Lower leg skin (tissue), 4 donors: ENCODE results near the gene CXorf65. TPM values are rescaled to one million over a fixed set of nuclear protein-coding genes. Genes with fewer than 3 reads are reported as not detected.

Experiments used
- DNase-seq, 2 donors: peaks; one replicate each; pipeline ENCODE4 v3.0.0-alpha.2; 2019; ENCODE audit warnings: low spot score in 2 of 2
- H3K4me3 ChIP-seq: fragments of 200-600 bp; sonication (generic); 2 replicates; pipeline ENCODE4 v1.5.1; 2017; ENCODE audit warnings: mild to moderate bottlenecking, low read depth; ENCODE audit not compliant: poor library complexity, severe bottlenecking
- POLR2A ChIP-seq, 2 donors: fragments of 450-650 bp; IDR thresholded peaks; one replicate each; pipeline ENCODE4 v1.6.1; 2016 to 2017; ENCODE audit warnings: antibody characterized with exemption in 2 of 2, mild to moderate bottlenecking in 1 of 2, moderate library complexity in 1 of 2
- WGBS, 2 donors: methylation state at CpG; one replicate each; pipeline ENCODE4 v1.1.5; 2018; 5-methylcytosine and 5-hydroxymethylcytosine counted together
- intact Hi-C: fragments of 100-400 bp; cut with DNase I; formaldehyde crosslinking; loops from one replicate; pipeline ENCODE4 v1.15.0; 2023; ENCODE audit warnings: low total_unique reads
- total RNA-seq, 4 donors: library from RNA; depleted of rRNA; stranded (reverse); fragments of >200 nt; gene quantifications; one replicate each; pipeline ENCODE4 v1.1.0, GENCODE V29; 2016
- TF ChIP-seq, protein P1 (sequence below), 3 donors: fragments of 450-650 bp; IDR thresholded peaks; one replicate each; pipeline ENCODE4 v1.5.1; 2016; ENCODE audit warnings: antibody characterized with exemption in 3 of 3, mild to moderate bottlenecking in 3 of 3, moderate library complexity in 2 of 3

CXorf65 gene
- total RNA-seq, 4 donors from 2014 or later, result 1.9 TPM; not detected in 3

DNA sequence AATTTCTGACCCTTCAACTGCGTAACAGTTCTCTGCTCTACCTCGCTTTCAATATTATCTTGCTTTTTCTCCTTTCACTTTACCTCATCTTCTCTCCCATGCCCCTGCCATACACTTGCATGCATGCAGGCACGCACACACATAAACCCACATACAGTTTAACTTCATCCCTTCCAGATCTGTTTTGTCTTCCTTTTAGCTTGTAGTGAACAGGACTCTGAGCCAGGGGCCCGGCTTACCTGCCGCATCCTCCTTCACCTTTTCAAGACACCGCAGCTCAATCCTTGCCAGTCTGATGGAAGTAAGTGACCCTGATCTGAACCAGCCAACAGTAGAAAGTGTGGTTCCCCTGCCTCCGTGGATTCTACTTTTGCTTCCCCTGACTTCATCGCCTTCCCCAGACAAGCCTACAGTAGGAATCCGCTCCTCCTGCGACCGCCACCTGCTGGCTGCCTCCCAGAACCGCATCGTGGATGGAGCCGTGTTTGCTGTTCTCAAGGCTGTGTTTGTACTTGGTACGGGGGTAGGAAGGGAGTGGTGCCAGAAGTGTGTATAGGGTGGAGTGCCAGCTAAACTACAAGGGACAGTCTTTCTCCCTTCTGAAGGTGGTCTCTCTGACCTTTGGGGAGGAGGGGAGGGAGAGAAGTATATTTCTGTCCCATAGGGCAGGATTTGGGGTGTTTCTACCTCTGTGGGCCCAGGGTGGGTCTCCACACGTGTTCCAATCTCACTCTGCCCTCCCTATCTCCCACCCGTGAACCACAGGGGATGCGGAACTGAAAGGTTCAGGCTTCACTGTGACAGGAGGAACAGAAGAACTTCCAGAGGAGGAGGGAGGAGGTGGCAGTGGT, 22.6 kb upstream of the CXorf65 start:
- DNase-seq, result peak; percentile 47 to 93
- intact Hi-C loops, result no loop called here
- no peak for TF ChIP-seq POLR2A (IDR thresholded peaks at IDR 0.05)
- TF ChIP-seq, protein P1, sequence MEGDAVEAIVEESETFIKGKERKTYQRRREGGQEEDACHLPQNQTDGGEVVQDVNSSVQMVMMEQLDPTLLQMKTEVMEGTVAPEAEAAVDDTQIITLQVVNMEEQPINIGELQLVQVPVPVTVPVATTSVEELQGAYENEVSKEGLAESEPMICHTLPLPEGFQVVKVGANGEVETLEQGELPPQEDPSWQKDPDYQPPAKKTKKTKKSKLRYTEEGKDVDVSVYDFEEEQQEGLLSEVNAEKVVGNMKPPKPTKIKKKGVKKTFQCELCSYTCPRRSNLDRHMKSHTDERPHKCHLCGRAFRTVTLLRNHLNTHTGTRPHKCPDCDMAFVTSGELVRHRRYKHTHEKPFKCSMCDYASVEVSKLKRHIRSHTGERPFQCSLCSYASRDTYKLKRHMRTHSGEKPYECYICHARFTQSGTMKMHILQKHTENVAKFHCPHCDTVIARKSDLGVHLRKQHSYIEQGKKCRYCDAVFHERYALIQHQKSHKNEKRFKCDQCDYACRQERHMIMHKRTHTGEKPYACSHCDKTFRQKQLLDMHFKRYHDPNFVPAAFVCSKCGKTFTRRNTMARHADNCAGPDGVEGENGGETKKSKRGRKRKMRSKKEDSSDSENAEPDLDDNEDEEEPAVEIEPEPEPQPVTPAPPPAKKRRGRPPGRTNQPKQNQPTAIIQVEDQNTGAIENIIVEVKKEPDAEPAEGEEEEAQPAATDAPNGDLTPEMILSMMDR (IDR thresholded peaks at IDR 0.05), result no peak
- WGBS, 2 donors, result 36% methylated on average over 18 of the region's 18 CpGs
- no peak overlapping the region for H3K4me3 ChIP-seq

DNA sequence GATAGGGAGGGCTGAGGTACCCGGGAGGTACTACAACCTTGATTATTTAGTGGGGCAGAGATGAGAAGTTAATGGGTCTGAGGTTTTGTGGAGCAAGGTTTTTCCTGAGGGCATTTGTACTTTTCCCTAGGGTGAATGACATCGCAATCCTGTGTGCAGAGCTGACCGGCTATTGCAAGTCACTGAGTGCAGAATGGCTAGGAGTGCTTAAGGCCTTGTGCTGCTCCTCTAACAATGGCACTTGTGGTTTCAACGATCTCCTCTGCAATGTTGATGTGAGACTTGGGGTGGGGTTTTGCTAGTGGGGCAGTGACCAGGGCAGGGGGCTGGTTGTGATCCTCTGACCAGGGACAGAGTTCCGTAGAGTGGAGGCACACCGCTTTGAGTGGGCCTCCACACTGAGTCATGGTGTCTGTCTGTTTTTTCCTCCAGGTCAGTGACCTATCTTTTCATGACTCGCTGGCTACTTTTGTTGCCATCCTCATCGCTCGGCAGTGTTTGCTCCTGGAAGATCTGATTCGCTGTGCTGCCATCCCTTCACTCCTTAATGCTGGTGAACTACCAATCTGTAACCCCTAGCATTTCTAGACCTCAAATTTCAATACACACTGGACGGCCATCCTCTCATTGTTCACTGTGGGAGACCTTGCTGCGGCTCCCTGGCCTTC, 21.8 kb upstream of the CXorf65 start:
- no peak for DNase-seq
- H3K4me3 ChIP-seq, result no peak overlapping the region
- intact Hi-C loops, result no loop called here
- TF ChIP-seq POLR2A (IDR thresholded peaks at IDR 0.05), result no peak
- TF ChIP-seq, protein P1 (IDR thresholded peaks at IDR 0.05), result no peak
- 73 to 86% methylated on average over 10 to 12 of the region's 12 CpGs for WGBS, 2 donors

DNA sequence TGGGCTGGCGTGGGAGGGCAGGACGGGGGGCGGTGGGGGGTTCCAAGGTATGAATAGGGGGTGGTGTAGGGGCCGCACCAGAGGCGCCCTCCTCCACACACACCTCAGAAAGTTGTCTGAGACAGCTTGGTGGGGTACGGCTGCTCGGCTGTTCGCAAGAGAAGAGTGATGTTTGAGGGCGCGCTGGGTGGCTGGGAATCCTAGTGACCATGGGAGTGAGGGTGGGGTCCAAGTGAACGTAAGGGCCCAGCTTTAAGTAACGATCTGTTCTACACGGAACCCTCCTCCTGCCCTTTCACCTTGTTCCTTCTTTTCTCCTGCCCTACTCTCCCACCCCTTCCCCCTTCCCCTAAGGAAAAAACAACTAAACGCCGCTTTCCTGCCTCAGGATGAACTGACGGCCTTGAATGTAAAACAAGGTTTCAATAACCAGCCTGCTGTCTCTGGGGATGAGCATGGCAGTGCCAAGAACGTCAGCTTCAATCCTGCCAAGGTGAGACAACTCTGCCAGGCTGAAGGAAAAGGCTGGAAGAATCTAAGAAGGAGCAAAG, 12.5 kb upstream of the CXorf65 start:
- peak overlapping the region; percentile 63 for H3K4me3 ChIP-seq
- no peak for DNase-seq
- intact Hi-C loops, result no loop called here
- no peak for TF ChIP-seq POLR2A (IDR thresholded peaks at IDR 0.05)
- TF ChIP-seq, protein P1 (IDR thresholded peaks at IDR 0.05), result no peak
- WGBS, 2 donors, result 2 to 24% methylated on average over 17 of the region's 17 CpGs

DNA sequence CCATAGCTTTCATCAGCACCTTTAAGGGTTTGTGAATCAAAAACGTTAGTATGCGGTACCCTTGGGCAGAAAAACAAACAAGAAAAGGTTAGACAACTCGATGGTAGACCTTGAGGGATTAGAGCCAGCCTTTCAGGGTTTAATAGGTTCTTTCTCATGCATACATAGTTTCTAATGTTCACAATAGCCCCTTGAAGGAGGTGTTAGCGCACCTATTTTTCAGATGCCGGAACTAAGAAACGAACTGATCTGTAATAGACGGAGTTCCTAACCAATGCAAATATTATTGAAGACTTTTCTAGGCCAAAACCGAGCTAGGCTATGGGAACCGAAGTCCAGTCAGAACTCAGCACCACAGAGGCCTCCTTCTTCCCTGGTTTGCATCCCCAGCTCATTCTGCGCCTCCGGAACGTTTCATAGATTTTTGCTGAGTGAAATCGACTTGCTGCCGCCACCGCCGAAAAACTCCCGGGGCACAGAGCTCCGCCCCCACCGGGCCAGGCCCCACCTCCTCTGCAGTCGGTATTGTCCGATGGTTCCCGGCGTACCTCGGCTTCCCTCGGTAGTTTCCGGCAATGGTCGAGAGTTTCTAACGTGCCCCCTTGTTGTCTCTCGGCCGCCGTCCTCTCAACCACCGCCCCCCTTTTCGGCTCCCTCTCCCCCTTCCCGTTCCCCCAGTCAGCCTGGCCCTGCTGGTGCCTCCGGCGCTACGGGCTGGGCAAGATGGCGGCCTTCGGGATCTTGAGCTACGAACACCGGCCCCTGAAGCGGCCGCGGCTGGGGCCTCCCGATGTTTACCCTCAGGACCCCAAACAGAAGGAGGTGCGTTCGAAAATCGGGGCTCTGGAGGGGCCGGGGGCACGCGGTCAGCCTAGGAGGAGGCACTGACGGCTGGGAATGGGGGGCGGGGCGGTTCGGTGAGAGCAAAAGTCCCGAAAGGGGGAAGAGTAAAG, 11.8 kb upstream of the CXorf65 start, which contains the start of gene MED12:
Gene MED12 (plus strand): TSS at position 565 of the 953 bp plus-strand sequence. CDS start 159 bp downstream, at position 724.
- 2 to 40% methylated on average over 40 to 56 of the region's 56 CpGs for WGBS, 2 donors
- peak; percentile 69 to 96 for DNase-seq

More for the DNA sequence above, 11.8 kb upstream of the CXorf65 start, which contains the start of gene MED12:
- TF ChIP-seq POLR2A (IDR thresholded peaks at IDR 0.05), result no peak
- TF ChIP-seq, protein P1 (IDR thresholded peaks at IDR 0.05), result no peak
- H3K4me3 ChIP-seq, result peak within 1 kb of the TSS; percentile 63
- intact Hi-C loops, result no loop called here
